GM23338 (cell line): Measurements from ENCODE around the gene GPR146. TPM values are rescaled to one million over a fixed set of nuclear protein-coding genes. Genes with fewer than 3 reads are reported as not detected.

Source experiments
- ATAC-seq: fragments of 200-7000 bp; cut with Tn5 transposase; 3 replicates; pipeline ENCODE4 v1.9.1; 2020
- DNase-seq: peaks from one replicate; pipeline ENCODE4 v3.0.0-alpha.2; 2015; ENCODE audit warnings: low spot score
- H2AFZ ChIP-seq: fragments of 200-600 bp; sonication (generic); 2 replicates; pipeline ENCODE4 v1.8.0; 2016; ENCODE audit warnings: antibody characterized with exemption, mild to moderate bottlenecking, moderate library complexity
- H3F3A ChIP-seq: fragments of 200-600 bp; sonication (generic); replicated peaks from 2 replicates; pipeline ENCODE4 v1.8.0; 2017; ENCODE audit warnings: antibody characterized with exemption, mixed run types, low read depth
- H3K27ac ChIP-seq: fragments of 200-600 bp; sonication (generic); 2 replicates; pipeline ENCODE4 v1.6.1; 2016; ENCODE audit warnings: low read depth
- H3K27me3 ChIP-seq: fragments of 200-600 bp; sonication (generic); 2 replicates; pipeline ENCODE4 v1.8.0; 2016; ENCODE audit warnings: mild to moderate bottlenecking, mixed run types, moderate library complexity; ENCODE audit not compliant: insufficient read depth
- H3K36me3 ChIP-seq: fragments of 200-600 bp; sonication (generic); 2 replicates; pipeline ENCODE4 v1.8.0; 2016; ENCODE audit warnings: mild to moderate bottlenecking; ENCODE audit not compliant: insufficient read depth
- H3K4me1 ChIP-seq: fragments of 200-600 bp; sonication (generic); 2 replicates; pipeline ENCODE4 v1.8.0; 2016; ENCODE audit warnings: mild to moderate bottlenecking, moderate library complexity; ENCODE audit not compliant: insufficient read depth
- H3K4me2 ChIP-seq: fragments of 200-600 bp; sonication (generic); 2 replicates; pipeline ENCODE4 v1.7.1; 2017; ENCODE audit warnings: mixed run types
- H3K4me3 ChIP-seq: fragments of 200-600 bp; sonication (generic); 2 replicates; pipeline ENCODE4 v1.6.1; 2016; ENCODE audit warnings: mixed run types
- H3K79me2 ChIP-seq: fragments of 200-600 bp; sonication (generic); replicated peaks from 2 replicates; pipeline ENCODE4 v1.8.0; 2017; ENCODE audit warnings: mild to moderate bottlenecking; ENCODE audit not compliant: insufficient read depth
- H3K9me2 ChIP-seq: fragments of 200-600 bp; sonication (generic); 2 replicates; pipeline ENCODE4 v1.8.0; 2017; ENCODE audit not compliant: insufficient read depth
- H4K20me1 ChIP-seq: fragments of 200-600 bp; sonication (generic); replicated peaks from 2 replicates; pipeline ENCODE4 v1.8.0; 2017; ENCODE audit warnings: mild to moderate bottlenecking; ENCODE audit not compliant: insufficient read depth
- H3K27ac Mint-ChIP-seq: 2 replicates; pipeline ENCODE4 v1.8.0; 2020; ENCODE audit warnings: inconsistent platforms, mild to moderate bottlenecking, moderate library complexity, mixed read lengths
- H3K27me3 Mint-ChIP-seq: 3 replicates; pipeline ENCODE4 v1.8.0; 2022; ENCODE audit warnings: low read depth, mild to moderate bottlenecking, moderate library complexity, mixed read lengths, inconsistent platforms; ENCODE audit not compliant: insufficient read depth, poor library complexity
- H3K36me3 Mint-ChIP-seq: 3 replicates; pipeline ENCODE4 v1.8.0; 2021; ENCODE audit warnings: low read depth, mild to moderate bottlenecking, inconsistent platforms, moderate library complexity, mixed read lengths
- H3K4me1 Mint-ChIP-seq: 3 replicates; pipeline ENCODE4 v1.8.0; 2020; ENCODE audit warnings: mild to moderate bottlenecking, inconsistent platforms, mixed read lengths
- H3K4me3 Mint-ChIP-seq: 3 replicates; pipeline ENCODE4 v1.8.0; 2021; ENCODE audit warnings: moderate library complexity, mild to moderate bottlenecking, inconsistent platforms, mixed read lengths
- H3K9me3 Mint-ChIP-seq: 3 replicates; pipeline ENCODE4 v1.8.0; 2020; ENCODE audit warnings: moderate library complexity, mild to moderate bottlenecking, inconsistent platforms, mixed read lengths
- CREB1 ChIP-seq: fragments of 250-450 bp; sonication (Bioruptor Pico); IDR thresholded peaks from 2 replicates; pipeline ENCODE4 v1.5.0; 2020; ENCODE audit warnings: low read depth, mild to moderate bottlenecking, moderate library complexity
- EZH2 ChIP-seq: fragments of 200-600 bp; sonication (generic); IDR thresholded peaks from one replicate; pipeline ENCODE4 v1.8.0; 2017; ENCODE audit warnings: antibody characterized with exemption, mild to moderate bottlenecking, low read depth; ENCODE audit not compliant: unreplicated experiment
- EZH2phosphoT487 ChIP-seq: fragments of 200-600 bp; sonication (generic); IDR thresholded peaks from one replicate; pipeline ENCODE4 v1.8.1; 2018; ENCODE audit warnings: antibody characterized with exemption; ENCODE audit not compliant: unreplicated experiment
- JUNB ChIP-seq: IDR thresholded peaks from one replicate; pipeline ENCODE4 v1.6.1; 2016; ENCODE audit warnings: antibody characterized with exemption; ENCODE audit not compliant: unreplicated experiment
- NANOG ChIP-seq: IDR thresholded peaks from 2 replicates; pipeline ENCODE4 v1.6.1; 2016; ENCODE audit warnings: antibody characterized with exemption, borderline replicate concordance
- POLR2AphosphoS5 ChIP-seq: IDR thresholded peaks from 2 replicates; pipeline ENCODE4 v1.6.1; 2016; ENCODE audit warnings: antibody characterized with exemption, low read depth
- STAT1 ChIP-seq: IDR thresholded peaks from one replicate; pipeline ENCODE4 v1.6.1; 2016; ENCODE audit warnings: antibody characterized with exemption; ENCODE audit not compliant: unreplicated experiment
- ZNF114 ChIP-seq: fragments of 250-450 bp; sonication (Bioruptor Pico); IDR thresholded peaks from 2 replicates; pipeline ENCODE4 v1.5.0; 2020; ENCODE audit warnings: mild to moderate bottlenecking, moderate library complexity
- ZNF331 ChIP-seq: fragments of 250-450 bp; sonication (Bioruptor Pico); IDR thresholded peaks from 2 replicates; pipeline ENCODE4 v1.5.0; 2020; ENCODE audit warnings: low read depth, mild to moderate bottlenecking, moderate library complexity
- polyA plus RNA-seq: library from polyadenylated mRNA; unstranded; fragments of >200 nt; fragmentation: Nextera tagmentation; extraction: Ambion mirVana; gene quantifications from 2 replicates; pipeline ENCODE4 v1.2.1, GENCODE V29; 2016
- total RNA-seq: library from RNA; depleted of rRNA; stranded (reverse); fragments of >200 nt; shearing (Covaris generic); gene quantifications from 2 replicates; pipeline ENCODE4 v1.2.3, GENCODE V29; 2014
- TF ChIP-seq, protein P1 (sequence below): fragments of 250-450 bp; sonication (Bioruptor Pico); IDR thresholded peaks from 2 replicates; pipeline ENCODE4 v1.5.0; 2020; ENCODE audit warnings: mild to moderate bottlenecking, moderate library complexity
- TF ChIP-seq, protein P2 (sequence below): IDR thresholded peaks from 2 replicates; pipeline ENCODE4 v1.6.1; 2016; ENCODE audit warnings: antibody characterized with exemption
- TF ChIP-seq, protein P3 (sequence below), 2 experiments: fragments of 200-600 bp in 1 of 2; sonication (generic) in 1 of 2; conservative IDR thresholded peaks; 2 replicates each; pipeline versions ENCODE4 v1.5.1 to v1.6.1; 2016 to 2017; ENCODE audit warnings: antibody characterized with exemption in 2 of 2, low read depth in 2 of 2, mild to moderate bottlenecking in 2 of 2, moderate library complexity in 1 of 2
- TF ChIP-seq, protein P4 (sequence below): IDR thresholded peaks from one replicate; pipeline ENCODE4 v1.6.1; 2018; ENCODE audit warnings: antibody characterized with exemption; ENCODE audit not compliant: unreplicated experiment

The GPR146 gene
- total and polyA plus RNA-seq, 2 experiments from 2014 or later, result 0.28 to 0.37 TPM

DNA sequence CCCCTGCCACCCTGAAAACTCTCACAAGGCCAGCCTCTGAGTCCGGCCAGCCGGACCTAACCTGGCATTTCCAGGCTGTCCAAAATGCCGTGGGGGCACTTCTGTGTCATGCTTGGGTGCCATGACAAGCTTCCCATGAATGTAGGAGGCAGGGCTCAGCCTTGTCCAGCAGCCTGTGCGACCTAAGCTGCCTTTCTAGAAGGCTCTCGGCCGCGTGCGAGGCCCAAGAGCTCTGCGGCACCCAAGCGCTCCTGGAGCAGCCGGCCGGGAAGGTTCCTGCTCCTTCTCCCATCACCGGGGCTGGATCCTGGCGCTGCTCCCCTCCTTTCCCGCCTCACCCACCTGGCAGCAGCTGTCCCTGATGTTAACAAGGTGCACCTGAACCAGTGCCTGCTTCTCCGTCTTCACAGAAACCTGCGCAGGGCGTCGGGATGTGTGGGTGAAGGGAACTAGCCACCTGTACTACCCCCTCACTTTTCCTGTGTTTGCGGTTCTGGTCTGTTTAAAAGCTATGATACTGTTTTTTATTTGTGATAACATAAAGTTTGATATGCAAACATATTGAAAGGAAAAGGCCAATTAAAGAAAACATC is 49.7 kb downstream of the GPR146 start:
- Histone ChIP-seq H3K27me3 (no peaks in the 10 kb centered on the region), H3K27ac (no peak overlapping the region), H3K4me2 (no peak overlapping the region), H3K9me2 (no peaks in the 10 kb centered on the region), H3K79me2 (peaks cover 16% of the 10 kb centered on the region), H3K4me3 (no peak overlapping the region), H3F3A (no peaks in the 10 kb centered on the region), H2AFZ (no peak overlapping the region), H3K4me1 (no peaks in the 10 kb centered on the region), H3K36me3 (no peaks in the 10 kb centered on the region), H4K20me1 (no peaks in the 10 kb centered on the region)
- no peak overlapping the region for H3K4me3 Mint-ChIP-seq
- H3K36me3 Mint-ChIP-seq, result peaks cover 18% of the 10 kb centered on the region
- peaks cover under 1% of the 10 kb centered on the region; the same call in 2 of the 3 replicates for H3K4me1 Mint-ChIP-seq
- H3K27ac Mint-ChIP-seq, result peak overlapping the region; percentile 37; the same call in 1 of the 2 replicates
- peaks cover 8% of the 10 kb centered on the region for H3K27me3 Mint-ChIP-seq
- H3K9me3 Mint-ChIP-seq, result peaks cover 3% of the 10 kb centered on the region; the same call in 1 of the 3 replicates
- TF ChIP-seq EZH2 (no peak), STAT1 (no peak), EZH2phosphoT487 (no peak), JUNB (no peak), NANOG (no peak), ZNF114 (CRISPR knock-in tag) (no peak), ZNF331 (CRISPR knock-in tag) (no peak), CREB1 (CRISPR knock-in tag) (no peak), POLR2AphosphoS5 (no peak)
- TF ChIP-seq, protein P1, sequence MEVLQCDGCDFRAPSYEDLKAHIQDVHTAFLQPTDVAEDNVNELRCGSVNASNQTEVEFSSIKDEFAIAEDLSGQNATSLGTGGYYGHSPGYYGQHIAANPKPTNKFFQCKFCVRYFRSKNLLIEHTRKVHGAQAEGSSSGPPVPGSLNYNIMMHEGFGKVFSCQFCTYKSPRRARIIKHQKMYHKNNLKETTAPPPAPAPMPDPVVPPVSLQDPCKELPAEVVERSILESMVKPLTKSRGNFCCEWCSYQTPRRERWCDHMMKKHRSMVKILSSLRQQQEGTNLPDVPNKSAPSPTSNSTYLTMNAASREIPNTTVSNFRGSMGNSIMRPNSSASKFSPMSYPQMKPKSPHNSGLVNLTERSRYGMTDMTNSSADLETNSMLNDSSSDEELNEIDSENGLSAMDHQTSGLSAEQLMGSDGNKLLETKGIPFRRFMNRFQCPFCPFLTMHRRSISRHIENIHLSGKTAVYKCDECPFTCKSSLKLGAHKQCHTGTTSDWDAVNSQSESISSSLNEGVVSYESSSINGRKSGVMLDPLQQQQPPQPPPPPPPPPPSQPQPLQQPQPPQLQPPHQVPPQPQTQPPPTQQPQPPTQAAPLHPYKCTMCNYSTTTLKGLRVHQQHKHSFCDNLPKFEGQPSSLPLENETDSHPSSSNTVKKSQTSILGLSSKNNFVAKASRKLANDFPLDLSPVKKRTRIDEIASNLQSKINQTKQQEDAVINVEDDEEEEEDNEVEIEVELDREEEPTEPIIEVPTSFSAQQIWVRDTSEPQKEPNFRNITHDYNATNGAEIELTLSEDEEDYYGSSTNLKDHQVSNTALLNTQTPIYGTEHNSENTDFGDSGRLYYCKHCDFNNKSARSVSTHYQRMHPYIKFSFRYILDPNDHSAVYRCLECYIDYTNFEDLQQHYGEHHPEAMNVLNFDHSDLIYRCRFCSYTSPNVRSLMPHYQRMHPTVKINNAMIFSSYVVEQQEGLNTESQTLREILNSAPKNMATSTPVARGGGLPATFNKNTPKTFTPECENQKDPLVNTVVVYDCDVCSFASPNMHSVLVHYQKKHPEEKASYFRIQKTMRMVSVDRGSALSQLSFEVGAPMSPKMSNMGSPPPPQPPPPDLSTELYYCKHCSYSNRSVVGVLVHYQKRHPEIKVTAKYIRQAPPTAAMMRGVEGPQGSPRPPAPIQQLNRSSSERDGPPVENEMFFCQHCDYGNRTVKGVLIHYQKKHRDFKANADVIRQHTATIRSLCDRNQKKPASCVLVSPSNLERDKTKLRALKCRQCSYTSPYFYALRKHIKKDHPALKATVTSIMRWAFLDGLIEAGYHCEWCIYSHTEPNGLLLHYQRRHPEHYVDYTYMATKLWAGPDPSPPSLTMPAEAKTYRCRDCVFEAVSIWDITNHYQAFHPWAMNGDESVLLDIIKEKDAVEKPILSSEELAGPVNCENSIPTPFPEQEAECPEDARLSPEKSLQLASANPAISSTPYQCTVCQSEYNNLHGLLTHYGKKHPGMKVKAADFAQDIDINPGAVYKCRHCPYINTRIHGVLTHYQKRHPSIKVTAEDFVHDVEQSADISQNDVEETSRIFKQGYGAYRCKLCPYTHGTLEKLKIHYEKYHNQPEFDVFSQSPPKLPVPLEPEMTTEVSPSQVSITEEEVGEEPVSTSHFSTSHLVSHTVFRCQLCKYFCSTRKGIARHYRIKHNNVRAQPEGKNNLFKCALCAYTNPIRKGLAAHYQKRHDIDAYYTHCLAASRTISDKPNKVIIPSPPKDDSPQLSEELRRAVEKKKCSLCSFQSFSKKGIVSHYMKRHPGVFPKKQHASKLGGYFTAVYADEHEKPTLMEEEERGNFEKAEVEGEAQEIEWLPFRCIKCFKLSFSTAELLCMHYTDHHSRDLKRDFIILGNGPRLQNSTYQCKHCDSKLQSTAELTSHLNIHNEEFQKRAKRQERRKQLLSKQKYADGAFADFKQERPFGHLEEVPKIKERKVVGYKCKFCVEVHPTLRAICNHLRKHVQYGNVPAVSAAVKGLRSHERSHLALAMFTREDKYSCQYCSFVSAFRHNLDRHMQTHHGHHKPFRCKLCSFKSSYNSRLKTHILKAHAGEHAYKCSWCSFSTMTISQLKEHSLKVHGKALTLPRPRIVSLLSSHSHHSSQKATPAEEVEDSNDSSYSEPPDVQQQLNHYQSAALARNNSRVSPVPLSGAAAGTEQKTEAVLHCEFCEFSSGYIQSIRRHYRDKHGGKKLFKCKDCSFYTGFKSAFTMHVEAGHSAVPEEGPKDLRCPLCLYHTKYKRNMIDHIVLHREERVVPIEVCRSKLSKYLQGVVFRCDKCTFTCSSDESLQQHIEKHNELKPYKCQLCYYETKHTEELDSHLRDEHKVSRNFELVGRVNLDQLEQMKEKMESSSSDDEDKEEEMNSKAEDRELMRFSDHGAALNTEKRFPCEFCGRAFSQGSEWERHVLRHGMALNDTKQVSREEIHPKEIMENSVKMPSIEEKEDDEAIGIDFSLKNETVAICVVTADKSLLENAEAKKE (CRISPR knock-in tag), result no peak
- TF ChIP-seq, protein P2, sequence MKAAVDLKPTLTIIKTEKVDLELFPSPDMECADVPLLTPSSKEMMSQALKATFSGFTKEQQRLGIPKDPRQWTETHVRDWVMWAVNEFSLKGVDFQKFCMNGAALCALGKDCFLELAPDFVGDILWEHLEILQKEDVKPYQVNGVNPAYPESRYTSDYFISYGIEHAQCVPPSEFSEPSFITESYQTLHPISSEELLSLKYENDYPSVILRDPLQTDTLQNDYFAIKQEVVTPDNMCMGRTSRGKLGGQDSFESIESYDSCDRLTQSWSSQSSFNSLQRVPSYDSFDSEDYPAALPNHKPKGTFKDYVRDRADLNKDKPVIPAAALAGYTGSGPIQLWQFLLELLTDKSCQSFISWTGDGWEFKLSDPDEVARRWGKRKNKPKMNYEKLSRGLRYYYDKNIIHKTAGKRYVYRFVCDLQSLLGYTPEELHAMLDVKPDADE, result no peak
- TF ChIP-seq, protein P3, sequence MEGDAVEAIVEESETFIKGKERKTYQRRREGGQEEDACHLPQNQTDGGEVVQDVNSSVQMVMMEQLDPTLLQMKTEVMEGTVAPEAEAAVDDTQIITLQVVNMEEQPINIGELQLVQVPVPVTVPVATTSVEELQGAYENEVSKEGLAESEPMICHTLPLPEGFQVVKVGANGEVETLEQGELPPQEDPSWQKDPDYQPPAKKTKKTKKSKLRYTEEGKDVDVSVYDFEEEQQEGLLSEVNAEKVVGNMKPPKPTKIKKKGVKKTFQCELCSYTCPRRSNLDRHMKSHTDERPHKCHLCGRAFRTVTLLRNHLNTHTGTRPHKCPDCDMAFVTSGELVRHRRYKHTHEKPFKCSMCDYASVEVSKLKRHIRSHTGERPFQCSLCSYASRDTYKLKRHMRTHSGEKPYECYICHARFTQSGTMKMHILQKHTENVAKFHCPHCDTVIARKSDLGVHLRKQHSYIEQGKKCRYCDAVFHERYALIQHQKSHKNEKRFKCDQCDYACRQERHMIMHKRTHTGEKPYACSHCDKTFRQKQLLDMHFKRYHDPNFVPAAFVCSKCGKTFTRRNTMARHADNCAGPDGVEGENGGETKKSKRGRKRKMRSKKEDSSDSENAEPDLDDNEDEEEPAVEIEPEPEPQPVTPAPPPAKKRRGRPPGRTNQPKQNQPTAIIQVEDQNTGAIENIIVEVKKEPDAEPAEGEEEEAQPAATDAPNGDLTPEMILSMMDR (conservative IDR thresholded peaks at IDR 0.05; ENCODE audit: low read depth in 2 of 2), result no peak
- TF ChIP-seq, protein P4, sequence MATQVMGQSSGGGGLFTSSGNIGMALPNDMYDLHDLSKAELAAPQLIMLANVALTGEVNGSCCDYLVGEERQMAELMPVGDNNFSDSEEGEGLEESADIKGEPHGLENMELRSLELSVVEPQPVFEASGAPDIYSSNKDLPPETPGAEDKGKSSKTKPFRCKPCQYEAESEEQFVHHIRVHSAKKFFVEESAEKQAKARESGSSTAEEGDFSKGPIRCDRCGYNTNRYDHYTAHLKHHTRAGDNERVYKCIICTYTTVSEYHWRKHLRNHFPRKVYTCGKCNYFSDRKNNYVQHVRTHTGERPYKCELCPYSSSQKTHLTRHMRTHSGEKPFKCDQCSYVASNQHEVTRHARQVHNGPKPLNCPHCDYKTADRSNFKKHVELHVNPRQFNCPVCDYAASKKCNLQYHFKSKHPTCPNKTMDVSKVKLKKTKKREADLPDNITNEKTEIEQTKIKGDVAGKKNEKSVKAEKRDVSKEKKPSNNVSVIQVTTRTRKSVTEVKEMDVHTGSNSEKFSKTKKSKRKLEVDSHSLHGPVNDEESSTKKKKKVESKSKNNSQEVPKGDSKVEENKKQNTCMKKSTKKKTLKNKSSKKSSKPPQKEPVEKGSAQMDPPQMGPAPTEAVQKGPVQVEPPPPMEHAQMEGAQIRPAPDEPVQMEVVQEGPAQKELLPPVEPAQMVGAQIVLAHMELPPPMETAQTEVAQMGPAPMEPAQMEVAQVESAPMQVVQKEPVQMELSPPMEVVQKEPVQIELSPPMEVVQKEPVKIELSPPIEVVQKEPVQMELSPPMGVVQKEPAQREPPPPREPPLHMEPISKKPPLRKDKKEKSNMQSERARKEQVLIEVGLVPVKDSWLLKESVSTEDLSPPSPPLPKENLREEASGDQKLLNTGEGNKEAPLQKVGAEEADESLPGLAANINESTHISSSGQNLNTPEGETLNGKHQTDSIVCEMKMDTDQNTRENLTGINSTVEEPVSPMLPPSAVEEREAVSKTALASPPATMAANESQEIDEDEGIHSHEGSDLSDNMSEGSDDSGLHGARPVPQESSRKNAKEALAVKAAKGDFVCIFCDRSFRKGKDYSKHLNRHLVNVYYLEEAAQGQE, result no peak
- no peak for DNase-seq
- no peak for ATAC-seq
